Ovary (tissue), 9 donors: Measurements from ENCODE around the gene SF3B5. TPM values are rescaled to one million over a fixed set of nuclear protein-coding genes. Genes with fewer than 3 reads are reported as not detected.

ENCODE experiments used
- DNase-seq, 5 donors: peaks; one replicate each; pipeline ENCODE4 v3.0.0-alpha.2; 2019 to 2020
- H3K27ac ChIP-seq, 2 donors: fragments of 200-600 bp; one replicate each; pipeline versions ENCODE4 v1.5.1 to v1.8.0; 2019 to 2022
- H3K27me3 ChIP-seq: fragments of 200-600 bp; one replicate; pipeline ENCODE4 v1.8.0; 2022
- H3K36me3 ChIP-seq: fragments of 200-600 bp; sonication (generic); one replicate; pipeline ENCODE4 v1.5.1; 2019
- H3K4me1 ChIP-seq: one replicate; pipeline ENCODE4 v1.8.1; 2013; ENCODE audit warnings: mild to moderate bottlenecking, moderate library complexity; ENCODE audit not compliant: insufficient read depth
- H3K4me3 ChIP-seq: fragments of 200-600 bp; sonication (generic); one replicate; pipeline ENCODE4 v1.5.1; 2017
- H3K9me3 ChIP-seq, 2 donors: fragments of 200-600 bp in 1 of 2; sonication (generic) in 1 of 2; one replicate each; pipeline versions ENCODE4 v1.5.1 to v1.8.1; 2013 to 2019; ENCODE audit warnings: mild to moderate bottlenecking in 1 of 2, moderate library complexity in 1 of 2
- EP300 ChIP-seq: sonication (generic); formaldehyde crosslinking; IDR thresholded peaks from one replicate; pipeline ENCODE4 v1.6.1; 2017; ENCODE audit warnings: antibody characterized with exemption
- POLR2A ChIP-seq: fragments of 450-650 bp; IDR thresholded peaks from one replicate; pipeline ENCODE4 v1.6.1; 2017; ENCODE audit warnings: antibody characterized with exemption, mild to moderate bottlenecking, moderate library complexity
- WGBS, 3 donors: extraction: QIAGEN DNeasy Blood & Tissue Kit in 1 of 3; methylation state at CpG; one replicate each; pipeline versions ENCODE4 v1.1.5 to v1.1.7; 2013 to 2017; 5-methylcytosine and 5-hydroxymethylcytosine counted together
- intact Hi-C, 4 donors: fragments of 100-400 bp; cut with DNase I; formaldehyde crosslinking; loops; one replicate each; pipeline versions ENCODE4 v1.11.0 to v1.15.1; 2022 to 2023
- polyA plus RNA-seq, 2 donors: library from polyadenylated mRNA; stranded (reverse); fragments of 200-250 nt in 1 of 2; fragments of 350-450 nt in 1 of 2; fragmentation: Illumina TruSeq in 1 of 2; extraction: RNeasy Lipid Tissue Mini Kit (QIAGEN cat#74804) in 1 of 2; gene quantifications; one replicate each; pipeline ENCODE4 v1.2.3, GENCODE V29; 2013 to 2014
- total RNA-seq, 7 donors: library from RNA; depleted of rRNA in 2 of 7; stranded (reverse); fragments of >200 nt in 2 of 7; fragmentation: NEBNext Ultra II Directional in 3 of 7; extraction: Animal tissue kit (Norgen Biotek cat#: 25700) in 3 of 7; gene quantifications; one replicate each; pipeline versions ENCODE4 v1.1.0 to v1.2.4, GENCODE V29; 2016 to 2023
- TF ChIP-seq, protein P1 (sequence below), 3 donors: fragments of 450-650 bp in 2 of 3; fragments of 200-600 bp in 1 of 3; IDR thresholded peaks; one replicate each; pipeline versions ENCODE4 v1.5.1 to v1.8.0; 2016 to 2022; ENCODE audit warnings: antibody characterized with exemption in 3 of 3, mild to moderate bottlenecking in 1 of 3
- donor health status: DM: no; HTN: no; CAD: no; lungs with moderate emphysema.
- donor health status: DM: no; HTN: no; CAD: no.
- donor health status: Bipolar disorder and iron deficiency.
- donor health status: DM: yes; HTN: yes; CAD: no.
- donor health status: DM: no; HTN: no; CAD: no.
- donor health status: DM: yes; HTN: yes; CAD: no.

SF3B5 gene
- total and polyA plus RNA-seq, 9 donors = 27.9 to 151 (median 117) TPM

GRCh38 chr6:144068794-144069193 is 26.6 kb downstream of the SF3B5 start:
- no peaks in the 10 kb centered on the region for H3K36me3 ChIP-seq
- DNase-seq = no peak
- intact Hi-C loops = no loop called here
- TF ChIP-seq POLR2A (no peak), EP300 (no peak)
- TF ChIP-seq, protein P1, sequence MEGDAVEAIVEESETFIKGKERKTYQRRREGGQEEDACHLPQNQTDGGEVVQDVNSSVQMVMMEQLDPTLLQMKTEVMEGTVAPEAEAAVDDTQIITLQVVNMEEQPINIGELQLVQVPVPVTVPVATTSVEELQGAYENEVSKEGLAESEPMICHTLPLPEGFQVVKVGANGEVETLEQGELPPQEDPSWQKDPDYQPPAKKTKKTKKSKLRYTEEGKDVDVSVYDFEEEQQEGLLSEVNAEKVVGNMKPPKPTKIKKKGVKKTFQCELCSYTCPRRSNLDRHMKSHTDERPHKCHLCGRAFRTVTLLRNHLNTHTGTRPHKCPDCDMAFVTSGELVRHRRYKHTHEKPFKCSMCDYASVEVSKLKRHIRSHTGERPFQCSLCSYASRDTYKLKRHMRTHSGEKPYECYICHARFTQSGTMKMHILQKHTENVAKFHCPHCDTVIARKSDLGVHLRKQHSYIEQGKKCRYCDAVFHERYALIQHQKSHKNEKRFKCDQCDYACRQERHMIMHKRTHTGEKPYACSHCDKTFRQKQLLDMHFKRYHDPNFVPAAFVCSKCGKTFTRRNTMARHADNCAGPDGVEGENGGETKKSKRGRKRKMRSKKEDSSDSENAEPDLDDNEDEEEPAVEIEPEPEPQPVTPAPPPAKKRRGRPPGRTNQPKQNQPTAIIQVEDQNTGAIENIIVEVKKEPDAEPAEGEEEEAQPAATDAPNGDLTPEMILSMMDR (IDR thresholded peaks at IDR 0.05) = no peak
- WGBS, 3 donors = 93% methylated on average over 3 of the region's 3 CpGs
- H3K9me3 ChIP-seq = peaks cover 0 to 4% of the 10 kb centered on the region in 2 donors
- no peak overlapping the region for H3K4me3 ChIP-seq
- no peak overlapping the region for H3K27ac ChIP-seq
- peaks cover 2% of the 10 kb centered on the region for H3K4me1 ChIP-seq
- H3K27me3 ChIP-seq = no peaks in the 10 kb centered on the region

- Histone ChIP-seq H3K36me3 (no peaks in the 10 kb centered on the region), H3K27ac (no peak overlapping the region), H3K4me1 (peaks cover 4% of the 10 kb centered on the region), H3K9me3 (peaks cover 0 to 4% of the 10 kb centered on the region in 2 donors), H3K4me3 (no peak overlapping the region), H3K27me3 (no peaks in the 10 kb centered on the region)
- 64 to 69% (median 66%) methylated on average over 6 of the region's 6 CpGs for WGBS, 3 donors
- DNase-seq = no peak
- intact Hi-C loops = no loop called here
- no peak for TF ChIP-seq POLR2A
- TF ChIP-seq EP300 = no peak
- TF ChIP-seq, protein P1 (IDR thresholded peaks at IDR 0.05) = no peak
Measured at GRCh38 chr6:144066741-144067484, 28.5 kb downstream of the SF3B5 start.

- no peak overlapping the region for H3K4me3 ChIP-seq
- TF ChIP-seq, protein P1 (IDR thresholded peaks at IDR 0.05) = no peak
- TF ChIP-seq POLR2A (no peak), EP300 (no peak)
- H3K4me1 ChIP-seq = peaks cover 4% of the 10 kb centered on the region
- peaks cover 0 to 4% of the 10 kb centered on the region in 2 donors for H3K9me3 ChIP-seq
- intact Hi-C loops = no loop called here
- H3K36me3 ChIP-seq = no peaks in the 10 kb centered on the region
- no peaks in the 10 kb centered on the region for H3K27me3 ChIP-seq
- WGBS, 3 donors = 54 to 63% (median 58%) methylated on average over 4 of the region's 4 CpGs
- DNase-seq = no peak
- no peak overlapping the region for H3K27ac ChIP-seq
Measured at GRCh38 chr6:144066255-144066654, 29.1 kb downstream of the SF3B5 start.

DNA sequence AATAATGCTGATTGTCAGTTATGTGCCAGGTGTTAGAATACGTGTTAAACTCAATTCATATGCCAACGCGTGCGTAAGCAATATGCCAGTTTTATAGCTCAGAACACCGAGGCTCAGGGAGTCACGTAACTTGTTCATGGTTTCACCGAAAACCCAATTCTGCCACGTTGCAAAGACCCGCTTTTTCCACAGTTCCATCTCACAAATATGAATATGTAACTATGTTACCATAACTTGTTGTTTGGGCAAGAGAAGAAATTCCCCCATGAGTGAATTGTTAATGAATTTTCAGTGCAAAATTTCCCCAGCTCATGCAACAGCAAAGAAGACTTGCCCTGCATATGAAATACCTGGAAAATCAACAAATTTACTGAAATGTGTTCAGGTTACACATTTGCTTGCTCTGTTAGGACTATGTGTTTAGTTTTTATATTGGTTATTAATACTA is 30.1 kb downstream of the SF3B5 start:
- Histone ChIP-seq H3K27me3 (no peaks in the 10 kb centered on the region), H3K36me3 (no peaks in the 10 kb centered on the region), H3K4me1 (peaks cover 4% of the 10 kb centered on the region), H3K4me3 (no peak overlapping the region), H3K9me3 (peaks cover 0 to 4% of the 10 kb centered on the region in 2 donors), H3K27ac (no peak overlapping the region)
- DNase-seq = no peak
- TF ChIP-seq EP300 (no peak), POLR2A (no peak)
- TF ChIP-seq, protein P1 (IDR thresholded peaks at IDR 0.05) = no peak
- 62 to 74% (median 68%) methylated on average over 9 of the region's 9 CpGs for WGBS, 3 donors
- intact Hi-C loops = no loop called here
